ENCODE data around the gene RBBP5.
A peak's percentile ranks its signal among the peaks of the same experiment; 100 is the strongest.

The RBBP5 gene

GRCh38 chr1:205121660-205122488, at the start of gene RBBP5:
TSS of gene RBBP5 (minus strand) at chr1:205121978. CDS start at chr1:205121873, 105 bp downstream.
- Histone ChIP-seq H3K4me3 (ENCODE audit: low read length) (peak within 1 kb of the TSS; percentile 90), H3K9ac (ENCODE audit: low read length) (peak within 1 kb of the TSS; percentile 90), H3K9me3 (ENCODE audit: insufficient read depth, low read length) (no peaks in the 10 kb centered on the region), H3K79me2 (ENCODE audit: low read length) (peaks cover 47% of the 10 kb centered on the region), H3K27ac (ENCODE audit: low read length) (peak within 1 kb of the TSS; percentile 74), H3K36me3 (replicated peaks; ENCODE audit: low read depth, low read length) (no peaks in the 10 kb centered on the region), H2AFZ (ENCODE audit: low read depth, low read length) (peak within 1 kb of the TSS; percentile 83), H3K4me2 (ENCODE audit: low read length) (peak within 1 kb of the TSS; percentile 97), H3K27me3 (ENCODE audit: low read depth, low read length) (no peaks in the 10 kb centered on the region), H4K20me1 (ENCODE audit: insufficient read depth, low read length) (peaks cover 17% of the 10 kb centered on the region; the same call in 1 of the 2 replicates), H3K4me1 (ENCODE audit: low read length) (peaks cover 31% of the 10 kb centered on the region)
- TF ChIP-seq, protein P1, sequence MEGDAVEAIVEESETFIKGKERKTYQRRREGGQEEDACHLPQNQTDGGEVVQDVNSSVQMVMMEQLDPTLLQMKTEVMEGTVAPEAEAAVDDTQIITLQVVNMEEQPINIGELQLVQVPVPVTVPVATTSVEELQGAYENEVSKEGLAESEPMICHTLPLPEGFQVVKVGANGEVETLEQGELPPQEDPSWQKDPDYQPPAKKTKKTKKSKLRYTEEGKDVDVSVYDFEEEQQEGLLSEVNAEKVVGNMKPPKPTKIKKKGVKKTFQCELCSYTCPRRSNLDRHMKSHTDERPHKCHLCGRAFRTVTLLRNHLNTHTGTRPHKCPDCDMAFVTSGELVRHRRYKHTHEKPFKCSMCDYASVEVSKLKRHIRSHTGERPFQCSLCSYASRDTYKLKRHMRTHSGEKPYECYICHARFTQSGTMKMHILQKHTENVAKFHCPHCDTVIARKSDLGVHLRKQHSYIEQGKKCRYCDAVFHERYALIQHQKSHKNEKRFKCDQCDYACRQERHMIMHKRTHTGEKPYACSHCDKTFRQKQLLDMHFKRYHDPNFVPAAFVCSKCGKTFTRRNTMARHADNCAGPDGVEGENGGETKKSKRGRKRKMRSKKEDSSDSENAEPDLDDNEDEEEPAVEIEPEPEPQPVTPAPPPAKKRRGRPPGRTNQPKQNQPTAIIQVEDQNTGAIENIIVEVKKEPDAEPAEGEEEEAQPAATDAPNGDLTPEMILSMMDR (IDR thresholded peaks at IDR 0.05; ENCODE audit: low read depth, low read length) = peak; percentile 90
- no peak for TF ChIP-seq EZH2phosphoT487 (IDR thresholded peaks at IDR 0.05; ENCODE audit: low read depth)

DNA sequence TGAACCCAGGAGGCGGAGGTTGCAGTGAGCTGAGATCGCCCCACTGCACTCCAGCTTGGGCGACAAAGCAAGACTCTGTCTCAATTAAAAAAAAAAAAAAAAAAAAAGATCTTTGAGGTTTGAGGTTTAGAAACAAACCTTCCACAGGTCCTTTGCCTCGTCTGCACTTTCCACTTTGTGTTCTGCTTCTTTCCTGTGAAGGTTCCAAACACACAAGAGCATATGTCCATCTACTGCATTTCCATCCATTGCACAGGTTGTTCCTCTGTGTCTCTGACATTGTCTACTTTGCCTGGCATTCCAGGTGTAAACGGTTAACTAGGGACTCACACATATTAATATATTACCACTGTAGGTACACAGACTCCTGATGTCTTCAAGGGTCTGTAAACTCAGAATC, 49.6 kb upstream of the RBBP5 start:
- no peaks in the 10 kb centered on the region for H3K79me2 ChIP-seq (ENCODE audit: low read length)

GRCh38 chr1:205170532-205171269, 48.9 kb upstream of the RBBP5 start:
- Histone ChIP-seq H3K4me2 (ENCODE audit: low read length) (no peak overlapping the region), H2AFZ (ENCODE audit: low read depth, low read length) (no peak overlapping the region), H3K9ac (ENCODE audit: low read length) (no peak overlapping the region), H3K27ac (ENCODE audit: low read length) (no peak overlapping the region), H3K27me3 (ENCODE audit: low read depth, low read length) (no peaks in the 10 kb centered on the region), H3K79me2 (ENCODE audit: low read length) (no peaks in the 10 kb centered on the region), H3K9me3 (ENCODE audit: insufficient read depth, low read length) (no peaks in the 10 kb centered on the region), H3K4me3 (ENCODE audit: low read length) (no peak overlapping the region), H3K4me1 (ENCODE audit: low read length) (no peaks in the 10 kb centered on the region; the same call in 1 of the 2 replicates), H3K36me3 (replicated peaks; ENCODE audit: low read depth, low read length) (peaks cover 8% of the 10 kb centered on the region), H4K20me1 (ENCODE audit: insufficient read depth, low read length) (peaks cover 3% of the 10 kb centered on the region; the same call in 1 of the 2 replicates)
- TF ChIP-seq, protein P1 (IDR thresholded peaks at IDR 0.05; ENCODE audit: low read depth, low read length) = no peak
- no peak for TF ChIP-seq EZH2phosphoT487 (IDR thresholded peaks at IDR 0.05; ENCODE audit: low read depth)

More for the DNA sequence above, 49.6 kb upstream of the RBBP5 start:
- Histone ChIP-seq H3K27ac (ENCODE audit: low read length) (no peak overlapping the region), H3K9ac (ENCODE audit: low read length) (no peak overlapping the region), H3K27me3 (ENCODE audit: low read depth, low read length) (no peaks in the 10 kb centered on the region), H3K4me2 (ENCODE audit: low read length) (no peak overlapping the region), H3K9me3 (ENCODE audit: insufficient read depth, low read length) (no peaks in the 10 kb centered on the region), H2AFZ (ENCODE audit: low read depth, low read length) (no peak overlapping the region), H3K4me1 (ENCODE audit: low read length) (no peaks in the 10 kb centered on the region; the same call in 1 of the 2 replicates), H3K4me3 (ENCODE audit: low read length) (no peak overlapping the region), H3K36me3 (replicated peaks; ENCODE audit: low read depth, low read length) (peaks cover 8% of the 10 kb centered on the region), H4K20me1 (ENCODE audit: insufficient read depth, low read length) (peaks cover 3% of the 10 kb centered on the region; the same call in 1 of the 2 replicates)
- TF ChIP-seq, protein P1 (IDR thresholded peaks at IDR 0.05; ENCODE audit: low read depth, low read length) = no peak
- TF ChIP-seq EZH2phosphoT487 (IDR thresholded peaks at IDR 0.05; ENCODE audit: low read depth) = no peak

GRCh38 chr1:205169248-205169647, 47.5 kb upstream of the RBBP5 start:
- H3K27ac ChIP-seq (ENCODE audit: low read length) = no peak overlapping the region
- H3K36me3 ChIP-seq (replicated peaks; ENCODE audit: low read depth, low read length) = peaks cover 11% of the 10 kb centered on the region
- H3K4me1 ChIP-seq (ENCODE audit: low read length) = no peaks in the 10 kb centered on the region; the same call in 1 of the 2 replicates
- TF ChIP-seq, protein P1 (IDR thresholded peaks at IDR 0.05; ENCODE audit: low read depth, low read length) = no peak
- no peak for TF ChIP-seq EZH2phosphoT487 (IDR thresholded peaks at IDR 0.05; ENCODE audit: low read depth)
- no peaks in the 10 kb centered on the region for H3K9me3 ChIP-seq (ENCODE audit: insufficient read depth, low read length)
- H3K27me3 ChIP-seq (ENCODE audit: low read depth, low read length) = no peaks in the 10 kb centered on the region
- peaks cover 3% of the 10 kb centered on the region; the same call in 1 of the 2 replicates for H4K20me1 ChIP-seq (ENCODE audit: insufficient read depth, low read length)
- no peak overlapping the region for H3K4me2 ChIP-seq (ENCODE audit: low read length)
- no peak overlapping the region for H3K4me3 ChIP-seq (ENCODE audit: low read length)
- H3K79me2 ChIP-seq (ENCODE audit: low read length) = no peaks in the 10 kb centered on the region
- no peak overlapping the region for H2AFZ ChIP-seq (ENCODE audit: low read depth, low read length)
- H3K9ac ChIP-seq (ENCODE audit: low read length) = no peak overlapping the region
